ENCODE measurements around the gene TNFRSF17.
"Not testable (repeated sequence)": the region's sequence is repeated elsewhere in the genome, so short reads cannot be mapped to it uniquely, and the experiment has no call there.

DNA sequence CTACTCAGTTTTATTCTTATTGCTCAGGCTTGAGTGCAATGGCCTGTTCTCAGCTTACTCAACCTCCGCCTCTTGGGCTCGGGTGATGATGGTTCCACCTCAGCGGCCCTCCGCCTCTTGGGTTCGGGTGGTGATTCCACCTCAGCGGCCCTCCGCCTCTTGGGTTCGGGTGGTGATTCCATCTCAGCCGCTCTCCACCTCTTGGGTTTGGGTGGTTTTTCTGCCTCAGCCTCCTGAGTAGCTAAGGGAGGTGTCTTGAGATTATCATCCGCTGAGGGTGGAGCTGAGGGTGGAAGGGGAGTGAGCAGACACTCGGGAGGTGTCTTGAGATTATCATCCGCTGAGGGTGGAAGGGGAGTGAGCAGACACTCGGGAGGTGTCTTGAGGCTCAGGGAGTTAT lies 37.7 kb upstream of the TNFRSF17 start:
- TF ChIP-seq, protein P1, sequence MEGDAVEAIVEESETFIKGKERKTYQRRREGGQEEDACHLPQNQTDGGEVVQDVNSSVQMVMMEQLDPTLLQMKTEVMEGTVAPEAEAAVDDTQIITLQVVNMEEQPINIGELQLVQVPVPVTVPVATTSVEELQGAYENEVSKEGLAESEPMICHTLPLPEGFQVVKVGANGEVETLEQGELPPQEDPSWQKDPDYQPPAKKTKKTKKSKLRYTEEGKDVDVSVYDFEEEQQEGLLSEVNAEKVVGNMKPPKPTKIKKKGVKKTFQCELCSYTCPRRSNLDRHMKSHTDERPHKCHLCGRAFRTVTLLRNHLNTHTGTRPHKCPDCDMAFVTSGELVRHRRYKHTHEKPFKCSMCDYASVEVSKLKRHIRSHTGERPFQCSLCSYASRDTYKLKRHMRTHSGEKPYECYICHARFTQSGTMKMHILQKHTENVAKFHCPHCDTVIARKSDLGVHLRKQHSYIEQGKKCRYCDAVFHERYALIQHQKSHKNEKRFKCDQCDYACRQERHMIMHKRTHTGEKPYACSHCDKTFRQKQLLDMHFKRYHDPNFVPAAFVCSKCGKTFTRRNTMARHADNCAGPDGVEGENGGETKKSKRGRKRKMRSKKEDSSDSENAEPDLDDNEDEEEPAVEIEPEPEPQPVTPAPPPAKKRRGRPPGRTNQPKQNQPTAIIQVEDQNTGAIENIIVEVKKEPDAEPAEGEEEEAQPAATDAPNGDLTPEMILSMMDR (conservative IDR thresholded peaks at IDR 0.05 in 1 of 2, IDR thresholded peaks at IDR 0.05 in 1 of 2; ENCODE audit: low read depth in 1 of 2, low read length in 2 of 2), result not testable (repeated sequence)
- TF ChIP-seq EZH2 (IDR thresholded peaks at IDR 0.05; ENCODE audit: low read length, missing control alignments), result not testable (repeated sequence)

Data from fibroblast of lung (primary cell).